Ovary (tissue), 9 donors: ENCODE measurements around the gene KCNJ13. TPM values are rescaled to one million over a fixed set of nuclear protein-coding genes. Genes with fewer than 3 reads are reported as not detected.

ENCODE experiments used
- DNase-seq, 5 donors: peaks; one replicate each; pipeline ENCODE4 v3.0.0-alpha.2; 2019 to 2020
- H3K27ac ChIP-seq, 2 donors: fragments of 200-600 bp; one replicate each; pipeline versions ENCODE4 v1.5.1 to v1.8.0; 2019 to 2022
- H3K27me3 ChIP-seq: fragments of 200-600 bp; one replicate; pipeline ENCODE4 v1.8.0; 2022
- H3K36me3 ChIP-seq: fragments of 200-600 bp; sonication (generic); one replicate; pipeline ENCODE4 v1.5.1; 2019
- H3K4me1 ChIP-seq: one replicate; pipeline ENCODE4 v1.8.1; 2013; ENCODE audit warnings: mild to moderate bottlenecking, moderate library complexity; ENCODE audit not compliant: insufficient read depth
- H3K4me3 ChIP-seq: fragments of 200-600 bp; sonication (generic); one replicate; pipeline ENCODE4 v1.5.1; 2017
- H3K9me3 ChIP-seq, 2 donors: fragments of 200-600 bp in 1 of 2; sonication (generic) in 1 of 2; one replicate each; pipeline versions ENCODE4 v1.5.1 to v1.8.1; 2013 to 2019; ENCODE audit warnings: mild to moderate bottlenecking in 1 of 2, moderate library complexity in 1 of 2
- CTCF ChIP-seq, 3 donors: fragments of 450-650 bp in 2 of 3; fragments of 200-600 bp in 1 of 3; IDR thresholded peaks; one replicate each; pipeline versions ENCODE4 v1.5.1 to v1.8.0; 2016 to 2022; ENCODE audit warnings: antibody characterized with exemption in 3 of 3, mild to moderate bottlenecking in 1 of 3
- EP300 ChIP-seq: sonication (generic); formaldehyde crosslinking; IDR thresholded peaks from one replicate; pipeline ENCODE4 v1.6.1; 2017; ENCODE audit warnings: antibody characterized with exemption
- POLR2A ChIP-seq: fragments of 450-650 bp; IDR thresholded peaks from one replicate; pipeline ENCODE4 v1.6.1; 2017; ENCODE audit warnings: antibody characterized with exemption, mild to moderate bottlenecking, moderate library complexity
- WGBS, 3 donors: extraction: QIAGEN DNeasy Blood & Tissue Kit in 1 of 3; methylation state at CpG; one replicate each; pipeline versions ENCODE4 v1.1.5 to v1.1.7; 2013 to 2017; 5-methylcytosine and 5-hydroxymethylcytosine counted together
- intact Hi-C, 4 donors: fragments of 100-400 bp; cut with DNase I; formaldehyde crosslinking; loops; one replicate each; pipeline versions ENCODE4 v1.11.0 to v1.15.1; 2022 to 2023
- polyA plus RNA-seq, 2 donors: library from polyadenylated mRNA; stranded (reverse); fragments of 200-250 nt in 1 of 2; fragments of 350-450 nt in 1 of 2; fragmentation: Illumina TruSeq in 1 of 2; extraction: RNeasy Lipid Tissue Mini Kit (QIAGEN cat#74804) in 1 of 2; gene quantifications; one replicate each; pipeline ENCODE4 v1.2.3, GENCODE V29; 2013 to 2014
- total RNA-seq, 7 donors: library from RNA; depleted of rRNA in 2 of 7; stranded (reverse); fragments of >200 nt in 2 of 7; fragmentation: NEBNext Ultra II Directional in 3 of 7; extraction: Animal tissue kit (Norgen Biotek cat#: 25700) in 3 of 7; gene quantifications; one replicate each; pipeline versions ENCODE4 v1.1.0 to v1.2.4, GENCODE V29; 2016 to 2023
- donor health status: DM: no; HTN: no; CAD: no; lungs with moderate emphysema.
- donor health status: DM: no; HTN: no; CAD: no.
- donor health status: Bipolar disorder and iron deficiency.
- donor health status: DM: yes; HTN: yes; CAD: no.
- donor health status: DM: no; HTN: no; CAD: no.
- donor health status: DM: yes; HTN: yes; CAD: no.

The KCNJ13 gene
- total and polyA plus RNA-seq, 9 donors: 0.24 TPM; not detected in 8

GRCh38 chr2:232750135-232750671, 26.2 kb downstream of the KCNJ13 start:
- 82 to 89% (median 88%) methylated on average over 4 of the region's 4 CpGs for WGBS, 3 donors
- TF ChIP-seq CTCF (IDR thresholded peaks at IDR 0.05) (no peak), POLR2A (no peak), EP300 (no peak)
- no peaks in the 10 kb centered on the region for H3K27me3 ChIP-seq
- H3K4me3 ChIP-seq: no peak overlapping the region
- no peaks in the 10 kb centered on the region for H3K4me1 ChIP-seq
- H3K27ac ChIP-seq: no peak overlapping the region
- H3K36me3 ChIP-seq: no peaks in the 10 kb centered on the region
- intact Hi-C loops: no loop called here
- H3K9me3 ChIP-seq: no peaks in the 10 kb centered on the region
- no peak for DNase-seq

- TF ChIP-seq EP300 (no peak), POLR2A (no peak), CTCF (IDR thresholded peaks at IDR 0.05) (no peak)
These were observed 27.0 kb downstream of the KCNJ13 start for GRCh38 chr2:232749331-232749730.

GRCh38 chr2:232748038-232748437, 28.3 kb downstream of the KCNJ13 start:
- 95 to 97% (median 96%) methylated on average over 3 of the region's 3 CpGs for WGBS, 3 donors
- intact Hi-C loops: no loop called here
- Histone ChIP-seq H3K36me3 (no peaks in the 10 kb centered on the region), H3K4me1 (no peaks in the 10 kb centered on the region), H3K27me3 (no peaks in the 10 kb centered on the region), H3K27ac (no peak overlapping the region), H3K9me3 (no peaks in the 10 kb centered on the region), H3K4me3 (no peak overlapping the region)
- no peak for TF ChIP-seq POLR2A
- no peak for TF ChIP-seq CTCF (IDR thresholded peaks at IDR 0.05)
- no peak for TF ChIP-seq EP300
- DNase-seq: no peak

More at GRCh38 chr2:232749331-232749730, 27.0 kb downstream of the KCNJ13 start:
- no peak overlapping the region for H3K4me3 ChIP-seq
- intact Hi-C loops: no loop called here
- DNase-seq: no peak
- no peak overlapping the region for H3K27ac ChIP-seq
- H3K4me1 ChIP-seq: no peaks in the 10 kb centered on the region
- 88 to 96% (median 88%) methylated on average over 3 of the region's 3 CpGs for WGBS, 3 donors
- H3K27me3 ChIP-seq: no peaks in the 10 kb centered on the region
- H3K9me3 ChIP-seq: no peaks in the 10 kb centered on the region
- H3K36me3 ChIP-seq: no peaks in the 10 kb centered on the region

- H3K4me1 ChIP-seq: no peaks in the 10 kb centered on the region
- intact Hi-C loops: no loop called here
- 58 to 59% (median 58%) methylated on average over 1 of the region's 1 CpG for whole genome bisulfite sequencing, 3 donors
These were observed 31.4 kb downstream of the KCNJ13 start for GRCh38 chr2:232744963-232745362.

More at GRCh38 chr2:232744963-232745362, 31.4 kb downstream of the KCNJ13 start:
- no peak overlapping the region for H3K27ac ChIP-seq
- no peak overlapping the region for H3K4me3 ChIP-seq
- no peaks in the 10 kb centered on the region for H3K36me3 ChIP-seq
- DNase-seq: no peak
- H3K9me3 ChIP-seq: no peaks in the 10 kb centered on the region
- H3K27me3 ChIP-seq: no peaks in the 10 kb centered on the region
- no peak for TF ChIP-seq EP300
- TF ChIP-seq POLR2A: no peak
- TF ChIP-seq CTCF (IDR thresholded peaks at IDR 0.05): no peak
